Measurements from ENCODE around the gene PALD1. TPM values are rescaled to one million over a fixed set of nuclear protein-coding genes. Genes with fewer than 3 reads are reported as not detected.

Gene PALD1
- total RNA-seq, 2 donors from 2014 or later = 4.9 to 11.7 TPM

DNA sequence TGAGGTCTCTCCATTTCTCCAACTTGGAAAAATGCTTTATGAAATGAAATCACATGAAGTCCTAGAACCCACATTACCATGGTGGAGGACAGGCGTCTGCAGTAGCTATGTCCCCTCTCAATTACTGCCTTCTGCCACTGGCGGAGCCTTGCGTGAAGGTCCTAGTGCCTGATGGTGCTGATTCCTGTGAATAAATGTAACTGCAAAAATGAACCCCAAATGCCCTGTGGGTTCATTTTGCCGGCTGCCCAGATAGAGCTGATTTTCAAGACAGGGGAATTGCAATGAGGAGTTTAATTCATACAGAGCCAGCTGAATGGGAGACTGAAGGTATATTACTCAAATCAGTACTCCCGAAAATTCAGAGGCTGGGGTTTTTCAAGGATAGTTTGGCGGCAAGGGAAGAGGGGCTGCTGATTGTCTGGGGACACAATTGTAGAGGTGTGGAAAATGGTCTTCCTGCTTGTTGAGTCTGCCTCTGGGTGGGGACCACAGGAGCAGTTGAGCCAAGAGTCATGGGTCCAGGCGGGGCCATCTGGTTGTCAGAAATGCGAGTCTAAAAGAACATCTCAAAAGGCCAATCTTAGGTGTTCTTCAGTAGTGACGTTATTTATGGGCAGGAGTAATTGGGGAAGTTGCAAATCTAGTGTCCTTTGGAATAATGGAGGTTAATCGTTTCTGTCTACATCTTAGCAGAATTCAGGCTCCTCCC, 110.4 kb downstream of the PALD1 start:
- Histone ChIP-seq H3K27me3 (no peaks in the 10 kb centered on the region), H3K27ac (no peak overlapping the region), H3K36me3 (replicated peaks in 1 of 2; ENCODE audit: insufficient read depth in 1 of 2, low read depth in 2 of 2) (no peaks in the 10 kb centered on the region), H3K9me3 (no peaks in the 10 kb centered on the region), H3K4me3 (no peak overlapping the region), H3K4me1 (no peaks in the 10 kb centered on the region)
- WGBS, 2 donors = 66 to 72% methylated on average over 9 to 10 of the region's 10 CpGs
- intact Hi-C loops (cut with DNase I) = no loop called here
- TF ChIP-seq, protein P1, sequence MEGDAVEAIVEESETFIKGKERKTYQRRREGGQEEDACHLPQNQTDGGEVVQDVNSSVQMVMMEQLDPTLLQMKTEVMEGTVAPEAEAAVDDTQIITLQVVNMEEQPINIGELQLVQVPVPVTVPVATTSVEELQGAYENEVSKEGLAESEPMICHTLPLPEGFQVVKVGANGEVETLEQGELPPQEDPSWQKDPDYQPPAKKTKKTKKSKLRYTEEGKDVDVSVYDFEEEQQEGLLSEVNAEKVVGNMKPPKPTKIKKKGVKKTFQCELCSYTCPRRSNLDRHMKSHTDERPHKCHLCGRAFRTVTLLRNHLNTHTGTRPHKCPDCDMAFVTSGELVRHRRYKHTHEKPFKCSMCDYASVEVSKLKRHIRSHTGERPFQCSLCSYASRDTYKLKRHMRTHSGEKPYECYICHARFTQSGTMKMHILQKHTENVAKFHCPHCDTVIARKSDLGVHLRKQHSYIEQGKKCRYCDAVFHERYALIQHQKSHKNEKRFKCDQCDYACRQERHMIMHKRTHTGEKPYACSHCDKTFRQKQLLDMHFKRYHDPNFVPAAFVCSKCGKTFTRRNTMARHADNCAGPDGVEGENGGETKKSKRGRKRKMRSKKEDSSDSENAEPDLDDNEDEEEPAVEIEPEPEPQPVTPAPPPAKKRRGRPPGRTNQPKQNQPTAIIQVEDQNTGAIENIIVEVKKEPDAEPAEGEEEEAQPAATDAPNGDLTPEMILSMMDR (IDR thresholded peaks at IDR 0.05) = no peak
- TF ChIP-seq POLR2A (IDR thresholded peaks at IDR 0.05) = no peak
- ATAC-seq (no peak), DNase-seq (no peak)

DNA sequence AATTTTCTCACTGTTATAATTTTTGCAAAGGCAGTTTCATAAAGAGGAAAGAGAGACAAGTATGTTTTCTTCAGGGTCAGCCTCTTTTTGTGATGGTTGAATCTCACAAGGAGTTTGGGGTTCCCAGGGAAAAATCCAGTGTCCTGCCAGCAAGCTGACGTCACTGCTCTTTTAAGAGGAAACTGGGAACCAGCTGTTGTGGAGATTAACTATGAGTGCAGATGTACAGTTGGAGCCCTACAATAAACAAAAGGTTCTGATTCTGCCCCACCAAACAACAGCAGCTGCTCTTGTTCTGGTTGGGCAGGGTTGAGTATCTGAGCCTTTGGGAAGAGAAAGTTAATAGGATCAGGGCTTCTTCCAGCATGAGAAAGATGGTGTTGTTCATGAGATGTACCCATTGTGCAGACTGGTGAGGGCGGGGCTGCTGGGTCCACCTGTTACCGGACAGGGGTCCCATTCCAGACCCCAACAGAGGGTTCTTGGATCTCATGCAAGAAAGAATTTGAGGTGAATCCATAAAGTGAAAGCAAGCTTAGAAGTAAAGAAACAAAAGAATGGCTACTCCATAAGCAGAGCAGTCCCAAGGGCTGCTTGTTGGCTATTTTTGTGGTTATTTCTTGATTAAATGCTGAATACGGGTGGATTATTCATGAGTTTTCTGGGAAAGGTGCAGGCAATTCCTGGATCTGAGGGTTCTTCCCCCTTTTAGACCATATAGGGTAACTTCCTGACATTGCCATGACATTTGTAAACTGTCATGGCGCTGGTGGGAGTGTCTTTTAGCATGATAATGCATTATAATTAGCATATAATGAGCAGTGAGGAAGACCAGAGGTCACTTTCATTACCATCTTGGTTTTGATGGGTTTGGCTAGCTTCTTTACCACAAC, 111.4 kb downstream of the PALD1 start:
- no peaks in the 10 kb centered on the region for H3K9me3 ChIP-seq
- peak; percentile 12 for ATAC-seq
- intact Hi-C loops (cut with DNase I) = no loop called here
- TF ChIP-seq, protein P1 (IDR thresholded peaks at IDR 0.05) = no peak
- TF ChIP-seq POLR2A (IDR thresholded peaks at IDR 0.05) = no peak
- DNase-seq = no peak
- no peak overlapping the region for H3K27ac ChIP-seq
- H3K4me1 ChIP-seq = no peaks in the 10 kb centered on the region
- WGBS, 2 donors = 75 to 81% methylated on average over 5 of the region's 5 CpGs
- H3K36me3 ChIP-seq (replicated peaks in 1 of 2; ENCODE audit: insufficient read depth in 1 of 2, low read depth in 2 of 2) = no peaks in the 10 kb centered on the region
- H3K4me3 ChIP-seq = no peak overlapping the region
- no peaks in the 10 kb centered on the region for H3K27me3 ChIP-seq

DNA sequence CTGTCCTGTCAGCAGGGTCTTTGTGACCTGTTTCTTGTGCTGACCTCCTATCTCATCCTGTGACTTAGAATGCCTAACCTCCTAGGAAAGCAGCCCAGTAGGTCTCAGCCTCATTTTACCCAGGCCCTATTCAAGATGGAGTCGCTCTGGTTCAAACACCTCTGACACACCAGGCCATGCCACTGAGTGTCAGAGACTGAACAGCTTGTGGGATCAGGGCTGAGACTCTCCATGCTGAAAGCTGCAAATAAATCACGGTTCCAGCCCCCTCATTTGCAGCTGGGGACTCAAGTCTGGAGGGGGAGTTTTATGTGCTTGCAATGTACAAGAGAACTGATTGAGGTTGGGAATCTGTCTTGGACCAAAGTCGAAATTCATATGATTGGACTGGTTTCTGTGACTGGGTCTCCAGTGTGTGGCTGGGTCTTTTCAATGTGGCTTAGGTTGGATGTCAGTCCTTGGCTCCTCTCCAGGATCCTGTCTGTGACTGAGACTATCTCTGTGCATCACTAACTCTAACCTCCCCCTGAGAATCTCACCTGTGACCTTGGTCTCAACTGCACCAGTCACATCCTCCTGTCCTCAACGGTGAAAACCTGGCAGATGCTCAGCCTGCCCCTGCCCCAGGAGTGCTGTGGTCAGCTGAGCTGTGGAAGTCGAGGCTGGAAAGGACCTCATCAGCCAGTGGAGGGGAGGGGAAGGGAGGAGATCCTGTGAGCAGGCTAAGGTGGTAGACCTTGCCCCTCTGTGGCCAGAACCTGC, 112.3 kb downstream of the PALD1 start:
- DNase-seq (no peak), ATAC-seq (no peak)
- intact Hi-C loops (cut with DNase I) = no loop called here
- no peaks in the 10 kb centered on the region for H3K4me1 ChIP-seq
- no peak overlapping the region for H3K27ac ChIP-seq
- TF ChIP-seq, protein P1 (IDR thresholded peaks at IDR 0.05) = no peak
- no peak for TF ChIP-seq POLR2A (IDR thresholded peaks at IDR 0.05)
- no peaks in the 10 kb centered on the region for H3K27me3 ChIP-seq
- H3K36me3 ChIP-seq (replicated peaks in 1 of 2; ENCODE audit: insufficient read depth in 1 of 2, low read depth in 2 of 2) = no peaks in the 10 kb centered on the region
- no peak overlapping the region for H3K4me3 ChIP-seq
- WGBS, 2 donors = 58 to 74% methylated on average over 4 to 5 of the region's 5 CpGs
- H3K9me3 ChIP-seq = no peaks in the 10 kb centered on the region

DNA sequence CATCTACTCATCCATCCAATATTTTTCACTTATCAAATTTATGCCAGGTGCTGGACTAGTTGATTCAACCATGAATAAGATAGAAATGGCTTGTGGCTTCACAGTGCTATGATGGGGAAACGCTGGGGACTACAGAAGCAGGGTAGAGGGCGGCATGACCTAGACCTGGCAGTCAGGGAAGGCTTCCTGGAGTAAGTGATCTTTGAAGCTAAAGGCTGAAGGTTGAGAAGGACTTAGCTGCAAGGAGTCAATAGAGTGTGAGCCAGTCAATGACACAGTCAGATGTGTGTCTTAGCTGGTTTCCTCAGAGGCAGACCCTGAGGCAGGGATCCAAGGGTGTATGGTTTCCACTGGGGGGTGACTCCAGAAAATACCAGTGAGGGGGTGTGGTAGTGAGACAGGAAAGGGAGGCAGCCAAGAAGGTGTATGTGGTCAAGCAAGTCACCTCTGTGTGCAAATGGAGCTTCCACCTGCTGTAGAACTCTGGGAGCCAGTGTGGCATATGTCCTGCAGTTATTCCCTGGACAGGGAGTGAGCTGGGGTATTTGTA, 113.7 kb downstream of the PALD1 start:
- Histone ChIP-seq H3K4me1 (no peaks in the 10 kb centered on the region), H3K9me3 (no peaks in the 10 kb centered on the region), H3K36me3 (replicated peaks in 1 of 2; ENCODE audit: insufficient read depth in 1 of 2, low read depth in 2 of 2) (no peaks in the 10 kb centered on the region), H3K4me3 (no peak overlapping the region), H3K27me3 (no peaks in the 10 kb centered on the region), H3K27ac (no peak overlapping the region)
- no peak for TF ChIP-seq POLR2A (IDR thresholded peaks at IDR 0.05)
- TF ChIP-seq, protein P1 (IDR thresholded peaks at IDR 0.05) = no peak
- ATAC-seq (no peak), DNase-seq (no peak)
- intact Hi-C loops (cut with DNase I) = no loop called here
- 60 to 89% methylated on average over 2 of the region's 2 CpGs for WGBS, 2 donors

All from body of pancreas (tissue), 4 donors.